Ascending aorta (tissue), 2 donors: ENCODE measurements around the gene MAGI1. TPM values are rescaled to one million over a fixed set of nuclear protein-coding genes. Genes with fewer than 3 reads are reported as not detected.

Experiments
- DNase-seq, 2 donors: peaks; one replicate each; pipeline ENCODE4 v3.0.0-alpha.2; 2019; ENCODE audit warnings: low spot score in 2 of 2
- H3K27ac ChIP-seq, 2 donors: fragments of 200-600 bp; sonication (generic); one replicate each; pipeline ENCODE4 v1.5.1; 2016 to 2017; ENCODE audit warnings: mild to moderate bottlenecking in 1 of 2
- H3K27me3 ChIP-seq: fragments of 200-600 bp; sonication (generic); one replicate; pipeline ENCODE4 v1.5.1; 2017
- H3K36me3 ChIP-seq, 2 donors: fragments of 200-600 bp; sonication (generic); one replicate each; pipeline ENCODE4 v1.5.1; 2016
- H3K4me1 ChIP-seq, 2 donors: fragments of 200-600 bp; sonication (generic); one replicate each; pipeline ENCODE4 v1.5.1; 2016 to 2017; ENCODE audit warnings: mild to moderate bottlenecking in 1 of 2
- H3K4me3 ChIP-seq, 2 donors: fragments of 200-600 bp; sonication (generic); one replicate each; pipeline ENCODE4 v1.5.1; 2016 to 2017; ENCODE audit warnings: mild to moderate bottlenecking in 1 of 2
- H3K9me3 ChIP-seq, 2 donors: fragments of 200-600 bp; sonication (generic); one replicate each; pipeline ENCODE4 v1.5.1; 2016
- intact Hi-C: fragments of 100-400 bp; cut with DNase I; formaldehyde crosslinking; loops from one replicate; pipeline ENCODE4 v1.15.1; 2023
- total RNA-seq: library from RNA; depleted of rRNA; stranded (reverse); fragments of >200 nt; gene quantifications from one replicate; pipeline ENCODE4 v1.1.0, GENCODE V29; 2016
- TF ChIP-seq, protein P1 (sequence below), 3 experiments: fragments of 200-600 bp in 2 of 3; fragments of 450-650 bp in 1 of 3; sonication (generic) in 2 of 3; IDR thresholded peaks; one replicate each; pipeline ENCODE4 v1.5.1; 2016 to 2019; ENCODE audit warnings: antibody characterized with exemption in 3 of 3, mild to moderate bottlenecking in 1 of 3, moderate library complexity in 1 of 3

The MAGI1 gene
- total RNA-seq, 1 donor from 2014 or later, result 28.4 TPM

DNA sequence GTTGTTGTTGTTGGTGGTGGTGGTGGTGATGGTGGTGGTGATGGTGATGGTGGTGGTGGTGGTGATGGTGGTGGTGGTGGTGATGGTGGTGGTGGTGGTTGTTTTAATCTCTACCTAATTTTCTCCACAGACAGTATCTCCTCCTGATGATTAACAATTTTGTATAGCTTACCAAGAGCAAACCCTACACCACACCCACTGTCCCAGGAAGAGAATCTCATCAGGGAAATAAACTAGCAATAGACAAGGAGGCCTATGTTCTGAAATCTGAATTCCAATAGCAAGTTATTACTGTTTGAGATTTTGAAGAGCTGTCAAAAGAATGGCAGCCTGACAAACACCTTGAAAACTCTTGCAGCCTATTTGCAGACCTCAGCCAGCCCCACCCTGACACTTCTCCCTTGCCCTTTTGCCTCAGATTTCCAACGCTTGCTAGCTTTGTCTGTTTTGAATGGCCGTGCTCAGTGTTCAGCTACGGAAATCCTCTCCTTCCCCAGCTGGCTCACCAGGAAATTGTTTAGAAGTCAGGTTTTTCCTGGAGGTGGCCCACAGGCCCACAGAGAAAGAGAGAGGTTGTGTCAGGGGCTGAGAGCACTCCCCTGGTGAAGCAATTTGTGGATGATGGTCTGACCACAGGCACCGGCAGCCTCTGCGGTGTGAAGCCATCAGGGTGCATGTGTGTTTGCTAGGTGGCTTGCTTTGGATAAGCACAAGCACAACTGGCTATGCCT is 101.6 kb downstream of the MAGI1 start:
- H3K9me3 ChIP-seq, result no peaks in the 10 kb centered on the region
- no peak overlapping the region for H3K4me3 ChIP-seq
- DNase-seq, result no peak
- TF ChIP-seq, protein P1, sequence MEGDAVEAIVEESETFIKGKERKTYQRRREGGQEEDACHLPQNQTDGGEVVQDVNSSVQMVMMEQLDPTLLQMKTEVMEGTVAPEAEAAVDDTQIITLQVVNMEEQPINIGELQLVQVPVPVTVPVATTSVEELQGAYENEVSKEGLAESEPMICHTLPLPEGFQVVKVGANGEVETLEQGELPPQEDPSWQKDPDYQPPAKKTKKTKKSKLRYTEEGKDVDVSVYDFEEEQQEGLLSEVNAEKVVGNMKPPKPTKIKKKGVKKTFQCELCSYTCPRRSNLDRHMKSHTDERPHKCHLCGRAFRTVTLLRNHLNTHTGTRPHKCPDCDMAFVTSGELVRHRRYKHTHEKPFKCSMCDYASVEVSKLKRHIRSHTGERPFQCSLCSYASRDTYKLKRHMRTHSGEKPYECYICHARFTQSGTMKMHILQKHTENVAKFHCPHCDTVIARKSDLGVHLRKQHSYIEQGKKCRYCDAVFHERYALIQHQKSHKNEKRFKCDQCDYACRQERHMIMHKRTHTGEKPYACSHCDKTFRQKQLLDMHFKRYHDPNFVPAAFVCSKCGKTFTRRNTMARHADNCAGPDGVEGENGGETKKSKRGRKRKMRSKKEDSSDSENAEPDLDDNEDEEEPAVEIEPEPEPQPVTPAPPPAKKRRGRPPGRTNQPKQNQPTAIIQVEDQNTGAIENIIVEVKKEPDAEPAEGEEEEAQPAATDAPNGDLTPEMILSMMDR (IDR thresholded peaks at IDR 0.05), result no peak
- H3K27ac ChIP-seq, result no peak overlapping the region
- H3K27me3 ChIP-seq, result no peaks in the 10 kb centered on the region
- intact Hi-C loops, result no loop called here
- H3K36me3 ChIP-seq, result no peaks in the 10 kb centered on the region
- H3K4me1 ChIP-seq, result peaks cover 0 to 2% of the 10 kb centered on the region in 2 donors

DNA sequence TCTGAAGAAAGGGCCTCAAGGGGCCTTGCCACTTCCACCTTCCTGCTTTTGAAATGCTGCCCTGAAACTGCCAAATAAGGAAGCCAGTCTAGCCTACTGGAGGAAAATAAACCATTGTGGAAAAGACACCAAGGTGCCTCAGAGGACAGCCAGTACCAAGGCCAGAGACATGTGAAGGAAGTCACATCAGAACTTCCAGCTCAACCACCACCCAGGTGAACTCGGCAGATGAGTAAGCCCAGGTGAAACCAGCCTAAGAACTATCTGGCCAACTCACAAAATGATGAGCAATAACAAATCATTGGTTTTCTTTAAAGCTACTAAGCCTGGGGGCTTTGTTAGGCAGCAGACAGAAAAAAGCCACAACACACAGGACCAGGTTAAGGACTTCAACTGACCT is 103.0 kb downstream of the MAGI1 start:
- no peak for DNase-seq
- Histone ChIP-seq H3K27ac (no peak overlapping the region), H3K4me3 (no peak overlapping the region), H3K36me3 (no peaks in the 10 kb centered on the region), H3K27me3 (no peaks in the 10 kb centered on the region), H3K9me3 (no peaks in the 10 kb centered on the region), H3K4me1 (no peaks in the 10 kb centered on the region)
- intact Hi-C loops, result no loop called here
- TF ChIP-seq, protein P1 (IDR thresholded peaks at IDR 0.05), result no peak

DNA sequence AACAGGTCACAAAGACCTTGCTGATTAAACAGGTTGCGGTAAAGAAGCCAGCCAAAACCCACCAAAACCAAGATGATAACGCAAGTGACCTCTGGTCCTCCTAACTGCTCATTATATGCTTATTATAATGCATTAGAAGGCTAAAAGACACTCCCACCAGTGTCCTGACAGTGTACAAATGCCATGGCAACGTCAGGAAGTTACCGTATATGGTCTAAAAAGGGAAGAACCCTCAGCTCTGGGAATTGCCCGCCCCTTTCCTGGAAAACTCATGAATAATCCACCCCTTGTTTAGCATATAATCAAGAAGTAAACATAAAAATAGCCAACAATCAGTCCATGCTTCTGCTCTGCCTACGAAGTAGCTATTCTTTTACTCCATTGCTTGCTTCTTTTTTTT is 108.1 kb downstream of the MAGI1 start:
- DNase-seq, result no peak
- intact Hi-C loops, result no loop called here

DNA sequence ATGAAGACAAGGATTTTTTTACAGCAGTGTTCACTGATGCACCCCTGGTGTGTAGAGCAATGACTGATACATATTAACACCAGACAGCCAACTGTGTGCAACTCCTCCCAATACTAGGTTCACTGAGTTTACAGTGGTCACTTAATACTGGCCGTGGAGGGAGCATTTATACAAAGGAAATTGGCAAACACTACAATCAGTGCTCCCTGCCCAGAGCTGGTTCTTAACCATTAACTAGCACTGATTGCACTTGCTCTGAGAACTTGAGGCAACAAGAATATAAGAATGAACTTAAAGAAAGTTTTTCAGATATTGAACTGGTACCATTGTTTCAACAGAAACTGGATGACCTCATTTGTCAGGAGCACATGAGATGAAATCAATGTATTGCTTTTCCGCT is 110.6 kb downstream of the MAGI1 start:
- Histone ChIP-seq H3K4me3 (no peak overlapping the region), H3K27me3 (no peaks in the 10 kb centered on the region), H3K27ac (no peak overlapping the region), H3K4me1 (no peaks in the 10 kb centered on the region), H3K36me3 (no peaks in the 10 kb centered on the region), H3K9me3 (no peaks in the 10 kb centered on the region)
- intact Hi-C loops, result no loop called here
- TF ChIP-seq, protein P1 (IDR thresholded peaks at IDR 0.05), result no peak
- DNase-seq, result no peak

More for the DNA sequence above, 108.1 kb downstream of the MAGI1 start:
- TF ChIP-seq, protein P1 (IDR thresholded peaks at IDR 0.05), result no peak
- H3K4me3 ChIP-seq, result no peak overlapping the region
- H3K36me3 ChIP-seq, result no peaks in the 10 kb centered on the region
- H3K27ac ChIP-seq, result no peak overlapping the region
- no peaks in the 10 kb centered on the region for H3K9me3 ChIP-seq
- H3K27me3 ChIP-seq, result no peaks in the 10 kb centered on the region
- no peaks in the 10 kb centered on the region for H3K4me1 ChIP-seq

DNA sequence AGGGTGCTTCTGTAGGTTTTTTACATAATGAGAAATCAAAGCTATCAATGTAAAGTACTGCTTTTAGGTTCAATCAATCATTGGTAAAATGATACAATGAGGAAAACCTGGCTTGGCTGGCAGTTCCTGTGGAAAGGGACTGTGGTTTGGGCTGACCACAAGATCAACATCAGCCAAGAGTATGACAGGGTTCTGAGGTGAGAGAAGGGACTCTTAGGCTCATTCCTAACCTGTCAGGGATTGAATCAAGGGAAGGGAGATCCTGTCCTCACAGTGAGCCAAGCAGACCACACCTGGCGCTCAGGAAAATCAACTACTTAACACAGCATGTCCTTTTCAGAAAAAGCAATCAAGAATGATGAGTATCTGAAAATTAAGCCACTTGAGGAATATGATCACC is 111.1 kb downstream of the MAGI1 start:
- intact Hi-C loops, result no loop called here
- Histone ChIP-seq H3K4me1 (no peaks in the 10 kb centered on the region), H3K27me3 (no peaks in the 10 kb centered on the region), H3K36me3 (no peaks in the 10 kb centered on the region), H3K9me3 (no peaks in the 10 kb centered on the region), H3K4me3 (no peak overlapping the region), H3K27ac (no peak overlapping the region)
- TF ChIP-seq, protein P1 (IDR thresholded peaks at IDR 0.05), result no peak
- no peak for DNase-seq
